Immature natural killer cell (primary cell): ENCODE results near the gene ADCY5. TPM values are rescaled to one million over a fixed set of nuclear protein-coding genes. Genes with fewer than 3 reads are reported as not detected.

Experiments used
- DNase-seq, 3 donors: peaks; one replicate each; pipeline ENCODE4 v3.0.0; 2022; ENCODE audit warnings: mixed read lengths in 1 of 3
- H3K27ac Mint-ChIP-seq, 6 donors: one replicate each; pipeline ENCODE4 v1.8.0; 2020; ENCODE audit warnings: mixed read lengths in 6 of 6, mild to moderate bottlenecking in 5 of 6, inconsistent platforms in 4 of 6, moderate library complexity in 3 of 6
- H3K27me3 Mint-ChIP-seq, 3 donors: one replicate each; pipeline ENCODE4 v1.8.0; 2020 to 2021; ENCODE audit warnings: low read depth in 3 of 3, mild to moderate bottlenecking in 3 of 3, mixed read lengths in 3 of 3, moderate library complexity in 3 of 3, inconsistent platforms in 1 of 3
- H3K36me3 Mint-ChIP-seq, 3 donors: one replicate each; pipeline ENCODE4 v1.8.0; 2020; ENCODE audit warnings: mixed read lengths in 3 of 3, inconsistent platforms in 2 of 3, mild to moderate bottlenecking in 2 of 3
- H3K4me1 Mint-ChIP-seq, 2 donors: one replicate each; pipeline ENCODE4 v1.8.0; 2020; ENCODE audit warnings: inconsistent platforms in 2 of 2, mild to moderate bottlenecking in 2 of 2, mixed read lengths in 2 of 2, moderate library complexity in 1 of 2
- H3K4me3 Mint-ChIP-seq, 5 donors: one replicate each; pipeline ENCODE4 v1.8.0; 2020; ENCODE audit warnings: mild to moderate bottlenecking in 5 of 5, mixed read lengths in 5 of 5, inconsistent platforms in 3 of 5, moderate library complexity in 3 of 5
- H3K9me3 Mint-ChIP-seq, 6 donors: one replicate each; pipeline ENCODE4 v1.8.0; 2020; ENCODE audit warnings: mild to moderate bottlenecking in 6 of 6, mixed read lengths in 6 of 6, inconsistent platforms in 4 of 6, moderate library complexity in 3 of 6
- polyA plus RNA-seq, 3 donors: library from polyadenylated mRNA; unstranded; fragments of 300-500 nt; fragmentation: Illumina TruSeq; gene quantifications; one replicate each; pipeline ENCODE4 v1.2.3, GENCODE V29; 2021

The ADCY5 gene
- polyA plus RNA-seq, 3 donors from 2014 or later = 0.03 TPM; not detected in 2

DNA sequence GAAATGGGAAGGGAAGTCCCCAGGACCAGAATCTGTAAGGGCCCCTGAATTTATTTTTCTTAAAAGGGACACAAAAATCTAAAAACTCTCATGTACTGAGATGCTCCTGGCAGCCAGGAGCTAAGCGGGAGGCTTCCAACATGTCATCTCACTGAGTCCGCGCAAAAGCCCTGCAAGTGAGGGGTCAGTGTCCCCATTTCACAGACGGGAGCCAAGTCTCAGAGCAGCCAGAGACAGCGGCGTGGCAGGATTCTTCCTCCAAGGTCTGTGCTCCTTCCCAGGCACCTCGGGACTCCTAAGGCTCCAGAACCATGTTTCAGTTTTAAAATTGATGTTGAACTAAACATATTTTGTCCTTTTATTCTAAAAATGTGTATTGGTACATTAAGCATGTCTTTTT lies 114.8 kb downstream of the ADCY5 start:
- H3K36me3 Mint-ChIP-seq = no peaks in the 10 kb centered on the region
- no peak overlapping the region for H3K4me3 Mint-ChIP-seq
- peaks cover 0 to 1% (median 0%) of the 10 kb centered on the region in 6 donors for H3K9me3 Mint-ChIP-seq
- DNase-seq = no peak
- H3K4me1 Mint-ChIP-seq = peaks cover 8 to 9% of the 10 kb centered on the region in 2 donors
- peaks cover 0 to 2% (median 1%) of the 10 kb centered on the region in 3 donors for H3K27me3 Mint-ChIP-seq
- H3K27ac Mint-ChIP-seq = no peak overlapping the region

DNA sequence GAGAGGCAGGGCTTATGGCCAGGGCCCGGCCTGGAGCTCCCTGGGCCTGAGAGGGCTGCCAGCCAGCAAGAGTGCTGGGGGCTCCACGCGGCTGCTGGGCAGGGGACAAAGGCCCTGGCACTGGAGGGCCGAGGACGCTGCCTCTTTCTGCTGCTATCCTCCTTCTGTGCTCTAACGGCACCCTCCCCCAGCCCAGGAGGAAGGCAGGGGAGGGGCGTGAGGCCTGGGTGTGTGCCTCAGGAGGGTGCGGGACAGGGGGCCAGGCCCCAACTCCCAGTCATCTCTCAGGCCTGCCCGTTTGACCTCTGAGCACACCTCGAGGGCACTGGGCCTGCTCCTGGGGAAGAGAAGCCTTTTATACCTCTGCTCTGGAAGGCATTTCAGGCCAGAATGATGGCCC lies 115.5 kb downstream of the ADCY5 start:
- H3K36me3 Mint-ChIP-seq = no peaks in the 10 kb centered on the region
- H3K4me1 Mint-ChIP-seq = peaks cover 8 to 9% of the 10 kb centered on the region in 2 donors
- no peak overlapping the region for H3K4me3 Mint-ChIP-seq

DNA sequence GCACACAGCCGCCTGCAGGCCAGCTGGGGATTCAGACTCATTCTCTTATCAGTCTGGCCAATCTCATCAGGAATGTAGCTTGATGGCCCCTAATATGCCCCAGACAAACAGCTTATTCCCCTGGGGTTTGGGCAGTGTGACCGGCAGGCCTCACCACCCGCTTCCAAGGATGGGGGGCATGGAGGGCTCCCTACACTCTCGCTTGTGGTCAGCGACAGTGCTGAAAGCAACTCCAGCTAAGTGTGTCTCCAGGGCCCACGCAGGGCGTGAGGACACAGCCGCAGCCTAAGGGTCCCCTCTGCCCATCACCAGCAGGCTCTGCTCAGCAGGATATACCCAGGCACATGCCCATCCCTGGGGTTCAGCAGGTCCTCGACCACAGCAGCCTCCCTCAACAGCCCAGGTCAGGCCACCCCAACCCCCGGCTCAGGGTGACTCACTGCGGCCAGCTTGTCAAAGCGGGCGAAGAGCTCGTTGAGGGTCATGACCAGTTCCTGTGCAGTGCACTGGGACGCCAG lies 116.7 kb downstream of the ADCY5 start:
- DNase-seq = no peak
- Mint-ChIP-seq H3K9me3 (peaks cover 0 to 1% (median 0%) of the 10 kb centered on the region in 6 donors), H3K27me3 (peaks cover 1 to 4% (median 2%) of the 10 kb centered on the region in 3 donors), H3K36me3 (no peaks in the 10 kb centered on the region), H3K4me3 (no peak overlapping the region), H3K27ac (no peak overlapping the region), H3K4me1 (peaks cover 8 to 9% of the 10 kb centered on the region in 2 donors)

More for the DNA sequence above, 115.5 kb downstream of the ADCY5 start:
- H3K27ac Mint-ChIP-seq = no peak overlapping the region
- peaks cover 0 to 1% (median 0%) of the 10 kb centered on the region in 6 donors for H3K9me3 Mint-ChIP-seq
- H3K27me3 Mint-ChIP-seq = peaks cover 1 to 2% (median 2%) of the 10 kb centered on the region in 3 donors
- DNase-seq = no peak

DNA sequence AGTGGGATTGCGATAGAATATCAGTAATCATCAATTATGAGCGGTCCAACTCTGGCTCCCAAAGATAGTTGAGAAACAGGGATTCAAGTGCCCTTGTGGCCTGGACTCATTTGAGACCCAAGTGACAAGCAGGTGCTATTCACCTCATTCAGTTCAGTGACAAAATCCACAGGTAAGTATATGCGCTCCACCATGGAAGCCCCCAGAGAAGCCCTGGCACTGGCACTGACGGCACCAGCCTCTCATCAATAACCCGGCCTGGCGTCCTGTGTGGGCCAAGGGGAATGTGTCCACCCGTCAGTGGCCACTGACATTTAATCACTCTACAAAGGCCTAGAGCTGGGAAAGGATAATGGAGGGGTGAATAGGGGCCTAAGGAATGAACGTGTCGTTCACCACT lies 117.2 kb downstream of the ADCY5 start:
- H3K36me3 Mint-ChIP-seq = no peaks in the 10 kb centered on the region
- no peak overlapping the region for H3K27ac Mint-ChIP-seq
- peaks cover 0 to 1% (median 0%) of the 10 kb centered on the region in 6 donors for H3K9me3 Mint-ChIP-seq
- peaks cover 8 to 9% of the 10 kb centered on the region in 2 donors for H3K4me1 Mint-ChIP-seq
- peaks cover 1 to 4% (median 2%) of the 10 kb centered on the region in 3 donors for H3K27me3 Mint-ChIP-seq
- DNase-seq = no peak
- no peak overlapping the region for H3K4me3 Mint-ChIP-seq

DNA sequence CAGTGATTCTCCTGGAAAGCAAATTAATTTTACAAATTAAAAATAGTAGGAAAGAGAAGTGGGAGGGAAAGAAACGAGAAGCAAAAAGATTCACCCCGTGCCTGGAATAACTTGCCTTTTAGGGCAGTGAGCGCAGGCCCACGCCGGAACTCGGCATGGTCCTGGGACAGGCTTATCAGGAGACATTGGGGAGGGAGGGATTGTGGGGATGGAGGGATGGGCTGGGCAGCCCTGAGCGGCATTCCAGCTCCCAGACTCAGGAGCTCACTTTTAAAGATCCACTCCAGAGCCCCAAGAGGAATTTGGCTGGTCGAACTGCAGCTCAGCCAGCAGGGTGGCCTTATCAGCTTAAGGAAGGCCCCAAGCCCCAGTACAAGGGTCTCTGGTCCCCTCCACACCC lies 117.9 kb downstream of the ADCY5 start:
- DNase-seq = no peak
- Mint-ChIP-seq H3K4me3 (no peak overlapping the region), H3K27me3 (peaks cover 1 to 4% (median 2%) of the 10 kb centered on the region in 3 donors), H3K36me3 (no peaks in the 10 kb centered on the region), H3K9me3 (peaks cover 0 to 1% (median 0%) of the 10 kb centered on the region in 6 donors), H3K27ac (no peak overlapping the region), H3K4me1 (peaks cover 6 to 9% of the 10 kb centered on the region in 2 donors)

DNA sequence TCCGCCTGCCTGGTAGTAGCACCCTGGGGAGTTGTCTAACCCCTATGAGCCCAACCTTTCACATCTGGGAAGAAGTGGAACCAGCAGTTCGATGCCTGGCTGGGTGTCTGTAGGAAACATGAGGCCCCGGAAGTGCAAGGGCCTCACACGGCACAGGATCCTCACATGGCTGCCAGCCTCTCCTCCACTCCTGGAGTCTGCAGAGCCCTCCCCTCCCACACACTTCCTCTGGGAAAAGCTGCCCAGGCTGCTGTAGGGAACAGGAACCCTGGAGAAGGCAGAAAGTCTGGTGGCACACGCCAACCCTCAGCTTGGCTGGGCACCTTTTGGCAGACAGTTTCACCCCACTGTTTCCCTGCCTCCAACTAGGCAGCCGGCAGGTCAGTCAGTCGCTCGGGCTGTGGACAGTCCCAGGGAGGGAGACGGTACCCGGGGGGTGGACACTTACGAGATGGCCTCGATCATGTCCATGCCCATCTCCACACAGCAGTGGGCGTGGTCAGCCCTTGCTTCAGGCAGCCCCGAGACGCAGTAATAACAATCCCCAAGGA lies 118.4 kb downstream of the ADCY5 start:
- Mint-ChIP-seq H3K27me3 (peaks cover 0 to 4% (median 2%) of the 10 kb centered on the region in 3 donors), H3K4me1 (peaks cover 6 to 9% of the 10 kb centered on the region in 2 donors), H3K36me3 (no peaks in the 10 kb centered on the region), H3K9me3 (peaks cover 0 to 1% (median 0%) of the 10 kb centered on the region in 6 donors), H3K4me3 (no peak overlapping the region), H3K27ac (no peak overlapping the region)
- no peak for DNase-seq

DNA sequence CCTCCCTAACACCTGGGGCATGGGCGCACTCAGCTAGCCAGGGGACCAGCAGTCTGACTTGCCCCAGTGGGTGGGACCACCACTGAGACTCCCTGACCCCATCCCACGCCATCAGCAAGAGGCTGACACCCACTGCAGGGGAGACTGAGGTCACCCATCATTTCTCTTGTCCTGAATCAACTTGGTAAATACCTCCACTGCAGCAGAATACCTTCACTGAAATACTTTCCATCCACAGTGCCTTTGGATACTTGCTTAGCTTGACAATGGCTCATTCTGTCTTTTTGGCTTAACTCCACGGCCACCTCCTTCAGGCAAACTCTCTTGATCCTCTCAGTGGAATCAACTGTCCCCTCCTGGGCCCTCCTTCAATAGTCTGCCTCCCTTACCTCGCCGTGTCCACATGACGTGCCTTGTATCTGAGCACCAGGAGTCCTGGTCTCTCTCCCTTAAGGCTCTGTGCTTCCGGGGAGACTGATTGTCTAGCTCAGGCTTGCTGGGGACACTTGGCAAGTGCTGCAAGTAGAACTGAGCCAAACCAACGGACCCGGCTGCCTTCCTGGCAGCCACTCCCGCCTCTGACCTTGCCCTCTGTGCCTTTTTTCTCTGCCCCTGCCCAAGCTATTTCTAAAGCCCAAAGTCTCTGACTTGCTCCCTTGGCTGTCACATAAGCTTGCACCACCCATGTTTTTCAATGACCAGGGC lies 119.1 kb downstream of the ADCY5 start:
- no peak for DNase-seq
- Mint-ChIP-seq H3K9me3 (no peaks in the 10 kb centered on the region), H3K27me3 (peaks cover 0 to 2% (median 2%) of the 10 kb centered on the region in 3 donors), H3K4me1 (peaks cover under 1 to 2% of the 10 kb centered on the region in 2 donors), H3K27ac (no peak overlapping the region), H3K36me3 (no peaks in the 10 kb centered on the region), H3K4me3 (no peak overlapping the region)

DNA sequence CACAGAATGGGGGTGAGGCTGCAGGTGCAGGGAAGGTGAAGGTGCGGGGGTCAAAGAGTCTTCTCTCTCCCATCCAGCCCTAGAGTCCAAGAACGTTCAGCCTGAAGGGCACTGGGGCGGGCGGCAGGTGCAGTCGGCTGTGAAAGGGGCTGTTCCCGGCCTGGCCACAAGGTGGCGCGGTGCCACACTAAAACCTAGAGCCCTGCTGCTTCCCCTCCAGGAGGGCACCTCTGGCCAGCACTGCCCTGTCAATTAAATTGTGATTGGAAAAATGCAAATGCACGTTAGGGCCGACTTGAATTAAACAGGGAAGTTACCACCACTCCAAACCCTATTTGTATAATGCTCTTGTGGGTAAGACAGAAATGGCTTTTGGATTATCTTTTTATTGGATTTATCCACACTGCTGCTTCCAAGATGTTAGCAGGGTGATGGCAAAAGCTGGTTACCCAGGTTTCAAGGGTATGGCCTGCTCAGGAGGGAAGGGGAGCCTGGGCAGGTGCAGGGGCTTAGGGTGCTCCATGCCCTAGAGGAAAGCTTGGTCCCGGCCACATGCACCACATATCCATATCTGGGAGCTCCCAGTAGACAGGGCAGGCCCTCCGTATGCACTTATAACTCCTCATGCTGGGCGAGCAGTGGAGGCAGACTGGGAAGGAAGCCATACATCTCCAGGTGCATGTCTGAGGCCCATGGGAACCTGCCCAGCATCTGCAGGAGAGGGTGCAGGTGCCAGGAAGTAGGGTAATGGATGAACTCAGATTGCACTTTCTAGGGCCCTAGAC lies 119.8 kb downstream of the ADCY5 start:
- DNase-seq = peak; percentile 55 to 63 (median 55)
- no peak overlapping the region for H3K27ac Mint-ChIP-seq
- no peaks in the 10 kb centered on the region for H3K9me3 Mint-ChIP-seq

DNA sequence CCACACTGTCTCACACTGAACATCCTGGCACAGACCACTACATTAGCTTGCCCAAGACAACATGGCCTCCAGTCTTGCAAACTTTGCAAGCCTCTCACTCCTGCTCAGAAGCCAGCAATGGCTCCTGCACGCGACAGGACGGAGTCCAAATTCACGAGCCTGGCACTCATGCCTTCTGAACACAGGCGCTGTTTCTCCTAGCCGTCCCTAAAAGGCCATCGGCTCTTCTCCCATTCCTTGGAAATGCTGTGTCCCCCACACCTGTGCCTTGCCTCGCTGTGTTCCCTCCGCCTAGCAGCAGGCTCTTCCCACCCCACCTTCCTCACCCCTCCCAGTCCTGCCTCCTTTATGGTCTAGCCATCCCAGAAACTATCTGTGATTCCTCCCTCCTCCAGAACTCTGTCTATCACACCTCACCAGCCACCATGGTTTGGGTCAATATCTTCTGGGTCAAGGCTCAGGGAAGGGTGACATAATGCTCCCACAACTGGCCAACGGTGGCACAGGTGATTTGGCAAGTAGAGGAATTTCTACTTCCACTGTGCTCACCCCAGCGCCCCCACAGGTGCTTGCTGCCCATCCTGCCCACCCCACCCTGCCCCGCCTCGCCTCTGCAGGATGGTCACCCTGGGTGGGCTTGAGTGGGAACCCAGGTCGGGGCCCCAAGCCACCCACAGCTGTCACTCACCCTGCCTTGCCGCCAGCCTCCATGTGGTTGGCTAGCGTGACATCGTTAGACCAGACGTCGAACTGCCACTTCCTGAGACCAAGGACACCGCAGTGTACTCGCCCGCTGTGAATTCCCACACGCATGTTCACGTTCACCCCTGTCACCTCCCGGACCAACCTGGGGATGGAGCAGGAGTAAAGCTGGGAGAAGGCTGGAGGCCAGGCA lies 120.7 kb downstream of the ADCY5 start:
- peaks cover 0 to 2% (median 2%) of the 10 kb centered on the region in 3 donors for H3K27me3 Mint-ChIP-seq
- no peak overlapping the region for H3K4me3 Mint-ChIP-seq
- DNase-seq = no peak
- no peaks in the 10 kb centered on the region for H3K9me3 Mint-ChIP-seq
- no peak overlapping the region for H3K27ac Mint-ChIP-seq
- H3K4me1 Mint-ChIP-seq = no peaks in the 10 kb centered on the region
- H3K36me3 Mint-ChIP-seq = no peaks in the 10 kb centered on the region

More for the DNA sequence above, 119.8 kb downstream of the ADCY5 start:
- Mint-ChIP-seq H3K27me3 (peaks cover 0 to 2% (median 2%) of the 10 kb centered on the region in 3 donors), H3K4me1 (no peaks in the 10 kb centered on the region), H3K4me3 (no peak overlapping the region), H3K36me3 (no peaks in the 10 kb centered on the region)

DNA sequence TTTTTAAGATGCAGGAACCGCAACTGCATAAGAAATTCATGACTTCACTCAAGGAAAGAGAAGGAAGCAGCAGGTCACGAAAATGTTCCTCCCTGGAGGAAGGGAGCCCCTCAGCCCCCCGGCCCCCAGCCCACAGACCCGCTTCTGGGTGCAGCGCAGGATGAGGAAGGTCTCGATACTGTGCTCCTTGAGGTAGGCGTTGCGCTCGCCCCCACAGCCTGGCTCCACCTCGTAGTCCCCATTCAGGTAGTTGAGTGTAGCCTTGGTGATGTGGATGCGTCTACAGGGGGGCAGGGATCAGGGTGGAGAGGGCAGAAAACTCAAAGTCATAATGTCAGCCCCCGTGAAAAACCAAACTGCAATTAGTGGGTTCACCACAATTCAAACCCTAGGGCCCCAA lies 121.4 kb downstream of the ADCY5 start:
- no peak for DNase-seq
- Mint-ChIP-seq H3K36me3 (no peaks in the 10 kb centered on the region), H3K27ac (no peak overlapping the region), H3K27me3 (peaks cover 0 to 5% (median 2%) of the 10 kb centered on the region in 3 donors), H3K9me3 (no peaks in the 10 kb centered on the region), H3K4me3 (no peak overlapping the region), H3K4me1 (no peaks in the 10 kb centered on the region)

DNA sequence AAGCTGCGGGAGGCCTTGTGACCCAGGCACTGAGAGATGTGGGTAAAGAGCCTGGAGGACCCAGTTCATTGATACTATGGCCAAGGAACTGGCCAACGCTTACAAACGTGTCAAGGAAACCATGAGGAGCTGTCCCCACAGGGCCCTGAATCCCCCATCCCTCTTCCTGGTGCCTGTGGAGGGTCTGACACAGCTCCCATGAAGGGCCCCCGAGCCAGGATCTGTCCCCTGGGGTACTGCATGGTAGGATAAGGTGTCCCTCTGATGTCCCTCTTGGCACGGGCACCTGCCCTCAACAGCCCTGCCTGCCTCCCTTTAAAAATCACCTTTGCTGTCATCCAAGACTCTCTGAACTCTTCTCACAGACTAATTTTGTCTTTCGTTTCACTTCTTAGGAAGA lies 122.4 kb downstream of the ADCY5 start:
- Mint-ChIP-seq H3K4me1 (no peaks in the 10 kb centered on the region), H3K27me3 (peaks cover 0 to 5% (median 2%) of the 10 kb centered on the region in 3 donors)

DNA sequence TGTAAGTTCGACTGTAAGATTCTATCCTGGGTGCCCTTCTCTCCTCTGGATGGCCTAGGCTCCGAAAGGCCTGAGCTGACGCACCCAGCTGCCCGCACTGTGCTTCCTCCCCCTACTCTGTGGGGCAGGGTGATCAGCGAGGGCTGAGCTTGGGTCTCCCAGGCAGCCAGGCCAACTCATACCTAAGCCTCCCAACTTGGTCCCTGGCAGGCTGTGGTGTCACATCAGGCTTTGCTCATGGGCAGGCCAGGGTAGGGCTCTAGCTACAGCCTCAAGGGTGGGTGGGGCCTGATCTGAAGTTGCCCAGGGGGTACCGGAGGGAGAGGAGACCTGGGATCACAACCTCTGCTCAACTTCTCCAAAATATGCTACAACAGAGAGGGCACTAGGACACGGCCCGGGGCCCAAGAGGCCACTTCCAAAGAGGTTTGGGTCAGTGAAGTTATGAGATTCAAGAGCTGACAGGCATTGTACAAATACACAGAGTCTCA lies 123.1 kb downstream of the ADCY5 start:
- Mint-ChIP-seq H3K27ac (no peak overlapping the region), H3K27me3 (peaks cover 0 to 5% (median 2%) of the 10 kb centered on the region in 3 donors), H3K4me1 (no peaks in the 10 kb centered on the region), H3K9me3 (no peaks in the 10 kb centered on the region), H3K4me3 (no peak overlapping the region), H3K36me3 (no peaks in the 10 kb centered on the region)
- DNase-seq = no peak

More for the DNA sequence above, 122.4 kb downstream of the ADCY5 start:
- H3K36me3 Mint-ChIP-seq = no peaks in the 10 kb centered on the region
- no peak overlapping the region for H3K4me3 Mint-ChIP-seq
- H3K9me3 Mint-ChIP-seq = no peaks in the 10 kb centered on the region
- H3K27ac Mint-ChIP-seq = no peak overlapping the region
- no peak for DNase-seq
